Stimulated activated naive CD8-positive, alpha-beta T cell treated with anti-CD3 and anti-CD28 coated beads, Interleukin-15, amount 100 ng/mL, for 72 hours (primary cell): ENCODE results near the gene LENG8.

Source experiments
- ATAC-seq: fragments of 150-1000 bp; cut with Tn5 transposase; 2 replicates; pipeline ENCODE4 v1.10.0; 2021; ENCODE audit warnings: mild to moderate bottlenecking, moderate library complexity
- DNase-seq, 2 donors: peaks; one replicate each; pipeline ENCODE4 v3.0.0; 2021 to 2022
- H3K27ac Mint-ChIP-seq, 2 donors: one replicate each; pipeline ENCODE4 v1.8.0; 2022; ENCODE audit warnings: mild to moderate bottlenecking in 2 of 2, mixed read lengths in 2 of 2, moderate library complexity in 2 of 2
- H3K27me3 Mint-ChIP-seq: one replicate; pipeline ENCODE4 v1.8.0; 2022; ENCODE audit warnings: mixed read lengths
- H3K4me1 Mint-ChIP-seq: one replicate; pipeline ENCODE4 v1.8.0; 2022; ENCODE audit warnings: mild to moderate bottlenecking, mixed read lengths
- H3K4me3 Mint-ChIP-seq, 2 donors: one replicate each; pipeline ENCODE4 v1.8.0; 2022; ENCODE audit warnings: mild to moderate bottlenecking in 2 of 2, mixed read lengths in 2 of 2, moderate library complexity in 1 of 2
- H3K9me3 Mint-ChIP-seq, 2 donors: one replicate each; pipeline ENCODE4 v1.8.0; 2022; ENCODE audit warnings: mixed read lengths in 2 of 2

Gene LENG8

DNA sequence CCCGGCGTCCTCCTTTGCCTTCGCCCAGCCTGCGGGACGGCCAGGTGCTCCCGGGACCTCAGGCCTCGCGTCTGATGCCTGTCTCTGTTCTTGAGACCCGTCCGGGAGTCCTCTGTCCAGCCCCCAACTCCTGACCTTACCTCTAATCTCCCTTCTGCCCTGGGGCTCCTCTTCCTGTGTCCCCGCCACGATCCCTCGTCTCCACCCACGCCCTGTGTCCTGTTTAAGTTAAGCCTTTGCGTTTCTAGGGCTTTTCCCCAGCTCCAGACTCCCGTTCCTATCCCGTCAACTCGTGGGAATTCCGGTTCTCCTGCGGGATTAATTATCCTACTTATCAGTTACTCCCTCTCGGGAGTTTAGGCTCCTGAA lies 686 bp downstream of the LENG8 start:
- H3K4me3 Mint-ChIP-seq = peak overlapping the region; percentile 96 to 98
- ATAC-seq = peak; percentile 7
- no peak for DNase-seq
- H3K4me1 Mint-ChIP-seq = peaks cover 60% of the 10 kb centered on the region
- no peaks in the 10 kb centered on the region for H3K27me3 Mint-ChIP-seq
- peak overlapping the region; percentile 96 to 98 for H3K27ac Mint-ChIP-seq
- H3K9me3 Mint-ChIP-seq = no peaks in the 10 kb centered on the region

DNA sequence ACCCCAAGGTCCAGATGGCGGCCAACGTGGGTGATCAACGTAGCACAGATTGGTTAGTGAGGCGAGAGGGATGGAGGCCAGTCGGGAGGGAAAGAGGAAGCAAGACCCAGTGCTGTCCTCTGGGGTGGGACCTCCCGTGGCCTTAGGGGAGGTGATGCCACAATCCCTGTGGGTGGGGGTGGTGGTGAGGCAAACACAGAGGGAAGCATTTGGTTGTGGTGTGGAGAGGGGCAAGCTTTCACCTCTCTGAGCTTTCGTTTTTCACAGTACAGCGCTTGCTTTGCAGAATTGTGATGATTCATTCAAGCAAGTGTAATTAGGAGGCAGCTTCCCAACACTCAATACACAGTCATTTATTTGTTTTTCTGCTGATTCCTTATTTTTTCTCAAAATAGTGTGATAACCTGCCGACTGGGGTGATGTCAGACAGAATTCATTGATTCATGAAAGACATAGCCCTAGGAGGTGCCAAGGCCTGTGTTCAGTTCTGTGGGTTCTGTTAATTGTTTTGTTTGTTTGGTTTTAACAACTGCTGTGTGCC lies 2.4 kb downstream of the LENG8 start:
- Mint-ChIP-seq H3K27me3 (no peaks in the 10 kb centered on the region), H3K27ac (peak overlapping the region in 1 of 2 donors; percentile 57), H3K4me1 (peaks cover 68% of the 10 kb centered on the region), H3K4me3 (peak overlapping the region; percentile 96 to 98), H3K9me3 (no peaks in the 10 kb centered on the region)
- ATAC-seq = no peak
- DNase-seq = no peak

DNA sequence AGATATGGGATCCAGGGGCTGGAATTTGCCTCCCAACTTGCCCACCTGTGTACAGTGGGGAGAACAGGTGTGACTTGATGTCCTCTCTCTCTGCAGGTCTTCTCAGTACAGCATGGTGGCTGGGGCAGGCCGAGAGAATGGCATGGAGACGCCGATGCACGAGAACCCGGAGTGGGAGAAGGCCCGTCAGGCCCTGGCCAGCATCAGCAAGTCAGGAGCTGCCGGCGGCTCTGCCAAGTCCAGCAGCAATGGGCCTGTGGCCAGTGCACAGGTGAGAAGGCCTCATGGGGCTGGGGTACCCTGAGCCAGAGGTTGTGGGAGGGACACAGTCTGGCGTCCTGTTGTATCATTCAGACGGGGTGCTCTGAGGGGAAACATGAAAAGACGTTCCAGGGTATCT lies 3.0 kb downstream of the LENG8 start:
- Mint-ChIP-seq H3K27ac (peak overlapping the region in 1 of 2 donors; percentile 67), H3K4me1 (peaks cover 65% of the 10 kb centered on the region), H3K4me3 (no peak overlapping the region)

DNA sequence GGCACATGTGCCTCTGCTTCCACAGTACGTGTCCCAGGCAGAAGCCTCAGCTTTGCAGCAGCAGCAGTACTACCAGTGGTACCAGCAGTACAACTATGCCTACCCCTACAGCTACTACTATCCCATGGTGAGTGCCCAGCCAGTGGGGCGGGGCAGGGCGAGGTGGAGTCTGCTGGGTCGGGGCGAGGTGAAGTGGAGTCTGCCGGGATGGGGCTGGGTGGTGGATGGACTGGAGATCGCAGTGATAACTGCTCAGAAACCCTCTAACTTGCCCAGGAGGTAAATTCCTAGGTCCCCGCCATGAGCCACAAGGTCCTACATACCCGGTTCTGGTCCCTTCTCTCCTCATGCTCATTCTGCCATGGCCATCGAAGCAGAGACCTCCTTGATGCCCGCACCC lies 3.6 kb downstream of the LENG8 start:
- H3K27me3 Mint-ChIP-seq = no peaks in the 10 kb centered on the region
- no peak overlapping the region for H3K4me3 Mint-ChIP-seq

More for the DNA sequence above, 3.0 kb downstream of the LENG8 start:
- Mint-ChIP-seq H3K27me3 (no peaks in the 10 kb centered on the region), H3K9me3 (no peaks in the 10 kb centered on the region)
- DNase-seq (no peak), ATAC-seq (no peak)

DNA sequence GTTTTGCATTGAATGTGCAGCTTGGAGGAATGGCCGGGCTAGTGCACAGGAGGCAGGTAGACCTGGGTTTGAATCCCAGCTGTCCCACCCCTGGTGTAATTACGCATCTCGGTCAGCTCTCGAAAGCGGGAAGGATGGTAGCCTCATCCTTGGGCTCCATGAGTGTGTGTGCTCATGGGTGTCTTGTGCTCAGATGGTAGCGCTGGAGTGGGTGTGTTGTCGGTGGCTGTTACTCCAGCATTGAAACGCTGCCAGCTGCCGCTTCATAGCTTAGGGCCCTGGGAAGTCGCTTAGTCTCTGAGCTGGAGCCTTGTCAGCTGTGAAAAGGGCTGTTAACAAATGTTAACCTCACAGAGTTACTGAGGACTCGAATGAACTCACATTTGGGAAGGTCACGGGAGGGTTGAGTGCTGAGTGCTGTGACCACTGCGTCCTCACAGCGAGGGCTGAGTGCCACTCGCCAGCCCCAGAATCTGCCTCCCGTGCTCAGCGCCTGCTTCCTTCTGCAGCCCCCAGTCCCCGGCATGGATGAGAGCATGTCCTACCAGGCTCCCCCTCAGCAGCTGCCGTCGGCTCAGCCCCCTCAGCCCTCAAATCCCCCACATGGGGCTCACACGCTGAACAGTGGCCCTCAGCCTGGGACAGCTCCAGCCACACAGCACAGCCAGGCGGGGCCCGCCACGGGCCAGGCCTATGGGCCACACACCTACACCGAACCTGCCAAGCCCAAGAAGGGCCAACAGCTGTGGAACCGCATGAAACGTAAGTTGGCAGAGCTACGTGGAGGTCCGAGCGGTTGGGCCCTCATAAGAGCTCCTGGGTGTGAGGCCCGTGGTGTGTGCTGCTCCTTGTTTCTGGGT lies 5.2 kb downstream of the LENG8 start:
- DNase-seq (no peak), ATAC-seq (no peak)
- no peak overlapping the region for H3K4me3 Mint-ChIP-seq
- H3K9me3 Mint-ChIP-seq = no peaks in the 10 kb centered on the region
- H3K4me1 Mint-ChIP-seq = peaks cover 61% of the 10 kb centered on the region
- H3K27me3 Mint-ChIP-seq = no peaks in the 10 kb centered on the region
- H3K27ac Mint-ChIP-seq = no peak overlapping the region

More for the DNA sequence above, 3.6 kb downstream of the LENG8 start:
- Mint-ChIP-seq H3K27ac (peak overlapping the region in 1 of 2 donors; percentile 74), H3K9me3 (no peaks in the 10 kb centered on the region), H3K4me1 (peaks cover 59% of the 10 kb centered on the region)
- no peak for ATAC-seq
- DNase-seq = no peak

DNA sequence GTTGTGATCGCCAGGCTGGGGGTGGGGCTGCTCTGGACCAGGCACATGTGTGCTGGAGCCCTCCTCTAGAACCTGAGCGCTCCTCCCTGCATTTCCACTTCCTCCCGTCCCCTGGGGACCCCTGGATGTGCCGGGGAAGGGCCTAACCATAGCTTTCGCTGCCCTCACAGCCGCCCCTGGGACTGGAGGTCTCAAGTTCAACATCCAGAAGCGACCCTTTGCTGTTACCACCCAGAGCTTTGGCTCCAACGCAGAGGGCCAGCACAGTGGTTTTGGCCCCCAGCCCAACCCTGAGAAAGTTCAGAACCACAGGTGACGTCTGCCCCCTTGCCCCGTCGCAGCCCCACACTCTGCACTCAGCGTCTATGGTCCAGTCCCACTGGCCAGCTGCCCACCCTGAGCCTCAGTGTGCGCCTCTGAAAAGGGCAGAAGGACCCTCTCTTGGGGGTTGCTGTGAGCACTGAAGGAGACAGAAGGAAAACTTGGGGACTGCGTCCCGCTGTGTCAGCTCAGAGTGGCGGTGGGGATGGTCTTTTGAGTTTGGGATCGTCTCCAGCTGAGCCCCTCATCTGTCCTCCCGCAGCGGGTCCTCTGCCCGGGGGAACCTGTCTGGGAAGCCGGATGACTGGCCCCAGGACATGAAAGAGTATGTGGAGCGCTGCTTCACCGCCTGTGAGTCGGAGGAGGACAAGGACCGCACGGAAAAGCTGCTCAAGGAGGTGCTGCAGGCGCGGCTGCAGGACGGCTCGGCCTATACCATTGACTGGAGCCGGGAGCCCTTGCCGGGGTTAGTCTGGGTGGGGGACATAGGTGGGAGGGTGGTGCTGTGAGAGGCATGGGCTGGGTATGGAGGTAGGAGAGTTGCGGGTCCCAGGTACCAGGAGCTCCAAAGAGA lies 6.0 kb downstream of the LENG8 start:
- no peak overlapping the region for H3K4me3 Mint-ChIP-seq
- no peaks in the 10 kb centered on the region for H3K27me3 Mint-ChIP-seq
- peaks cover 64% of the 10 kb centered on the region for H3K4me1 Mint-ChIP-seq
- ATAC-seq = no peak
- no peak overlapping the region for H3K27ac Mint-ChIP-seq
- no peaks in the 10 kb centered on the region for H3K9me3 Mint-ChIP-seq
- DNase-seq = no peak

DNA sequence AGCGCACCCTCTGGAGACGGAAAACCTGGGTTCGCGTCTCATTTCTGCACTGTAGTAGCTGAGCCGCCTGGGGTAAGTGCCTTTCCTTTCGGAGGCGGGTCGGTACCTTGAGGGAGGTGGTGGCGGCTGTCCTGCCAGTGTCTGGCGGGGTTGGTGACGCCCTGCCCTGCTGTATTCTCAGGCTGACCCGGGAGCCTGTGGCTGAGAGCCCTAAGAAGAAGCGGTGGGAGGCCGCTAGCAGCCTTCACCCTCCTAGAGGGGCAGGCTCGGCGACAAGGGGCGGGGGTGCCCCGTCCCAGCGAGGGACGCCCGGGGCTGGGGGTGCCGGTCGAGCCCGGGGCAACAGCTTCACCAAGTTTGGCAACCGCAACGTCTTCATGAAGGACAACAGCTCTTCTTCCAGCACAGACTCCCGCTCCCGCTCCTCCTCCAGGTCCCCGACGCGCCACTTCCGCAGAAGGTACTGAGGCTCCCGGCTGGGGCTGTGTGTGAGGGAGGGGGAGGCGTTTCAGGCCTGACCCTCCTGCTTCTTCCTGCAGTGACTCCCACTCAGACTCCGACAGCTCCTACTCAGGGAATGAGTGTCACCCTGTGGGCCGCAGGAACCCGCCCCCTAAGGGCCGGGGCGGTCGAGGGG lies 6.9 kb downstream of the LENG8 start:
- no peak overlapping the region for H3K4me3 Mint-ChIP-seq
- ATAC-seq (no peak), DNase-seq (no peak)
- peaks cover 61% of the 10 kb centered on the region for H3K4me1 Mint-ChIP-seq
- no peak overlapping the region for H3K27ac Mint-ChIP-seq
- H3K9me3 Mint-ChIP-seq = no peaks in the 10 kb centered on the region
- no peaks in the 10 kb centered on the region for H3K27me3 Mint-ChIP-seq

DNA sequence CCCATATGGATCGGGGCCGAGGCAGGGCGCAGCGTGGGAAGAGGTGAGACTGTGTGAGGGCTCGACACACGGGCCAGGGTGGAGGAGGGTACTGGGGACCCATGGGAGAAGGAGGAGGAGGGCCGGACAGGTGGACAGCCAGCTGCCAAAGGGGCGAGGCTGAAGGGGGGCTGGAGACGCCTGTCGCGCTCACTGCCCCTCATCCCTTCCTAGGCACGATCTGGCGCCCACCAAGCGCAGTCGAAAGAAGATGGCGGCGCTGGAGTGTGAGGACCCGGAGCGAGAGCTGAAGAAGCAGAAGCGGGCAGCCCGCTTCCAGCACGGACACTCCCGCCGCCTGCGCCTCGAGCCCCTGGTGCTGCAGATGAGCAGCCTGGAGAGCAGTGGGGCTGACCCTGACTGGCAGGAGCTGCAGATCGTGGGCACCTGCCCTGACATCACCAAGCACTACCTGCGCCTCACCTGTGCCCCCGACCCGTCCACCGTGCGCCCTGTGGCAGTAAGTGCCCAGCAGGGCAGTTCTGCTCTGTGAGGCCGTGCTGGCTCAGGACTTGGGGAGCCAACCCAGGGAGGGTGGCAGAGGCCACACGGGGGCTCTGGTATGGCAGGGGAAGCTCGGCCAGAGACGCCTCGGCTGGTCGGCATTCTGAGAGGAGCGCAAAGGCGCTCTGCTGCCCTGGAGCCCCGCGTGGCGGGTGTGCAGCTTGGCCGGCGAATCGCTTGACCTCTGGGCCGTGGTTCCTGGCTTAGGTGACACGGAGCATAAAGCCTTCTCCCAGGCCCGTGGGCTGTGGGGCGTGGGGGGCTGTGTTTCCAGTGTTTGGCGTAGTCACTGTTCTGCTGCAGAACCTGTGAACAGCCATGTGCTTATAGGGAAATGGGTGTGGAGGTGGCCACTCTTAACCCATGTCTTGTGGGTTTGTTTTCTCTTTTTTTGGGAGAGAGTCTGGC lies 7.7 kb downstream of the LENG8 start:
- H3K4me3 Mint-ChIP-seq = no peak overlapping the region
- no peak for ATAC-seq
- peak overlapping the region in 1 of 2 donors; percentile 60 for H3K27ac Mint-ChIP-seq
- H3K27me3 Mint-ChIP-seq = no peaks in the 10 kb centered on the region
- no peak for DNase-seq
- H3K9me3 Mint-ChIP-seq = no peaks in the 10 kb centered on the region
- peaks cover 62% of the 10 kb centered on the region for H3K4me1 Mint-ChIP-seq

DNA sequence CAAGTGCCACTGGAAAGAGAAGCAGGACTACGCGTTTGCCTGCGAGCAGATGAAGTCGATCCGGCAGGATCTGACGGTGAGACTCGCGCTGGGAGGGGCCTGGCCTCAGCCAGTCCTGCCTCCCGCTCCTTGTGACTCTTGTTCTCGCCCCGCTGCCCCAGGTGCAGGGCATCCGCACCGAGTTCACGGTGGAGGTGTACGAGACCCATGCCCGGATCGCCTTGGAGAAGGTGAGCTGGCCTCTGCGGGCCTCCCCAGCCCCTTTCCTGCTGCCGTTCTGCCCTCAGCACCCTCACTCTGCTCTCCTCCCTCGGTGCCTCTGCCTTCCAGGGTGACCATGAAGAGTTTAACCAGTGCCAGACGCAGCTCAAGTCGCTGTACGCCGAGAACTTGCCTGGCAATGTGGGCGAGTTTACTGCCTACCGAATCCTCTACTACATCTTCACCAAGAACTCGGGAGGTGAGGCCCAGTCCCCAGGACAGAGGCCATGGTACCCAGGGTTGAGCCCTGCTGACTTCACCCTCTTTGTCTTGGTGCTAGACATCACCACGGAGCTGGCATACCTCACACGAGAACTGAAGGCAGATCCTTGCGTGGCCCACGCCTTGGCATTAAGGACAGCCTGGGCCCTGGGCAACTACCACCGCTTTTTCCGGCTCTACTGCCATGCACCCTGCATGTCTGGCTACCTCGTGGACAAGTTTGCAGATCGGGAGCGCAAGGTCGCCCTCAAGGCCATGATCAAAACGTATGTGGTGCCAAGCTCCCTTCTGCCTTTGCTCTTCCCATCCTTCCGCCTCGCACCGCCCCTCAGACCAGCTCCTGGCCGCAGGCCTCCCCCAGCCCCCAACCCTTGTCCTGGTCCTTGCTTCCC lies 9.0 kb downstream of the LENG8 start:
- DNase-seq = no peak
- Mint-ChIP-seq H3K4me3 (no peak overlapping the region), H3K27me3 (no peaks in the 10 kb centered on the region), H3K9me3 (no peaks in the 10 kb centered on the region), H3K27ac (peak overlapping the region in 1 of 2 donors; percentile 37), H3K4me1 (peaks cover 61% of the 10 kb centered on the region)
- no peak for ATAC-seq

DNA sequence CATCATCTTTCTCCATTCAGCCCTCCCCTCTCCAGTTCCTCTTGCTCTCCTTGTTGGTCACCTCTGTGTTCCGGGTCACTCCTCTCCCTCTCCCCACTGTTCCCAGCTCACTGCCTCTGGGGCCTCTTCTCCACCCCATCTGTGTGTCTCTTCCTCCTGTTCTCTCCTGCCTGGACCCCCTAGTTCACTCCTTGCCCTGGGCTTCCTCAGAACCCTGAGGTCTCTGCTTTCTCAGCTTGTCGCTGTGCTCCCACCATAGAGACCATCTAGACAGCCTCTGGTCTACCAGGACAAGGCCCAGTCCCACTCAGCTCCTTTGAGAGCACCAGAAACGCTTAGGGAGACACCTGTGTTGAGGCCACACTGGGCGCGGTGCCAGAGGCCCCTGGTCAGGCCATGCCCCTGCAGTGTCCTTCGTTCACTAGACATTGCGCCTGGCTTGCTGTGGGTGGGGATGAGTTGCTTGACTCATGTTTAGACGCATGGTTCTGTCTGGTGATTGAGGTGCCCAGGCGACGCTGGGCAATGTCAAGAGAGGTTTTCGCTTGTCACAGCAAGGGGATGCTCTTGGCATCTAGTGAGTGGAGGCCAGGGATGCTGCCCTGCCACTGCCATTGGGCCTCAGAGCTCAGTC lies 9.8 kb downstream of the LENG8 start:
- Mint-ChIP-seq H3K4me3 (no peak overlapping the region), H3K4me1 (peaks cover 54% of the 10 kb centered on the region), H3K9me3 (no peaks in the 10 kb centered on the region), H3K27ac (peak overlapping the region in 1 of 2 donors; percentile 30), H3K27me3 (no peaks in the 10 kb centered on the region)
- DNase-seq = no peak
- no peak for ATAC-seq

DNA sequence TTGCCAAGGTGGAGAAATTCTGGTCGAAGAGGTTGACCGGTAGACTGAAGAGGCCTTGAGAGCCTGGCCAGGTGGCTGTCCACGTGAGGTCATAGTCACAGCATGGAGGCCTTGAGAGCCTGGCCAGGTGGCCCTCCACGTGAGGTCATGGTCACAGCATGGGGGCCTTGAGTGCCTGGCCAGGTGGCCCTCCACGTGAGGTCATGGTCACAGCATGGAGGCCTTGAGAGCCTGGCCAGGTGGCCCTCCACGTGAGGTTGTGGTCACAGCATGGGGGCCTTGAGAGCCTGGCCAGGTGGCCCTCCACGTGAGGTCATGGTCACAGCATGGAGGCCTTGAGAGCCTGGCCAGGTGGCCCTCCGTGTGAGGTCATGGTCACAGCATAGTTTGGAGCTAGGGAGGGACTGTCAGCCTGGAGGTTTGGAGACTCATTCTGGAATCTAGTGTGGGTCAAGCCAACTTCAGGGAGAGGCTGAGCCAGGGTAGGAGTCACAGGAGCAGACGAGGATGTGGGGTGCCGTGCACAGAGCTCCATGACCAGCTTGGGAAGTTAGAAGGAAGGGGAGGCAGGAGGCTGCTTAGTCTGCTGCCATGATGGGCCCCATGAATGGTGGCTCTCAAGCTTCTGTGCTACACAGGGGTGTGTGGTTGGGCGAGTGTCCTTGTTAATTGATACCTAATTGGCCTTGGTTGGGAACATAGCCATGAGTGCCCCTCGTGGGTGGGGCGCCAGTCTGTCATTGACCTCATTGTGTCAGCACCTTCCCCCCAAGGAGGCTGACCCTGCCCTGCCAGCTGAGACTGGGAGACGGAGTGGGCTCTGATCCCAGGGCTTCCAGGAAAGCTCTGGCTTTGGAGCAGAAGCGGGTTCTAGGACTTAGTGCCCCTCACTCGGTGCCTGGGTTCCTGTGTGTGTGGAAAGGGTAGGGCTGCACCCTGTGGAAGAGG lies 10.6 kb downstream of the LENG8 start:
- Mint-ChIP-seq H3K9me3 (no peaks in the 10 kb centered on the region), H3K4me1 (peaks cover 60% of the 10 kb centered on the region), H3K4me3 (no peak overlapping the region), H3K27me3 (no peaks in the 10 kb centered on the region), H3K27ac (peak overlapping the region in 1 of 2 donors; percentile 40)
- ATAC-seq = no peak
- DNase-seq = no peak

DNA sequence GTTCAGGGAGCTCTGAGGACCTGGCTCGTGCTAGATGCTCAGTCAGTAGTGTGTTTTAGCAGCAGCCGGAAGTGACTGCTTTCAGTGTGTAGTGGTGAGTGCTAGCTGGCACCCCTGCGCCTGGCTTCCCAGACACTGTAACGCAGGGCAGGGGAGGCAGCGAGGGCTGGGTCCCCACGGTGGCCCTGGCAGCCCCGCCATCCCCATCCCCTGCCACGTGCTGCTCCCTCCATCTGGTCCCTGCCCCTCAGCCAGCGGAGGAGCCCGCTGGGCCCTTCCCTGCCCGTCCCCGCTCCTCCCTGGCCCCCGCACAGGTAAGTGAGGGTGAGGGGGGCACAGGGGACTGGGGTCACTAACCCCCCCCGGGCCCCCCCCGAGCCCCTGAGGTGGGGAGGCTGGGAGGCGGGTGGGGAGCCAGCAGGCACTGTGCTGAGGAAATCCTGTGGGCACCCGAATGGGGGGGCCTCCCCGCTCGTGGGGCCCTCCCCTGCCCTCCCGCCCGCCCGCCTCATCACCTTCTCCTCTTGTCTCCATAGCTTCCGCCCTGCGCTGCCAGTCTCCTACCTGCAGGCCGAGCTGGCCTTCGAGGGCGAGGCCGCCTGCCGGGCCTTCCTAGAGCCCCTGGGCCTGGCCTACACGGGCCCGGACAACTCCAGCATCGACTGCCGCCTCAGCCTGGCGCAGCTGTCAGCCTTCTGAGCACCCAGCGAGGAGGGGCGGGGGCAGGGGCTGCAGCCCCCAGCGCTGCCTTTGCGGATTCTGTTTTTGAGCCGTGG lies 11.4 kb downstream of the LENG8 start:
- ATAC-seq (no peak), DNase-seq (no peak)
- Mint-ChIP-seq H3K4me1 (peaks cover 55% of the 10 kb centered on the region), H3K4me3 (no peak overlapping the region), H3K27me3 (peaks cover under 1% of the 10 kb centered on the region), H3K27ac (no peak overlapping the region), H3K9me3 (no peaks in the 10 kb centered on the region)
